ENCODE measurements around the gene PKD2. TPM values are rescaled to one million over a fixed set of nuclear protein-coding genes. Genes with fewer than 3 reads are reported as not detected.

The PKD2 gene
- total RNA-seq, 1 donor from 2014 or later = 40.4 TPM

DNA sequence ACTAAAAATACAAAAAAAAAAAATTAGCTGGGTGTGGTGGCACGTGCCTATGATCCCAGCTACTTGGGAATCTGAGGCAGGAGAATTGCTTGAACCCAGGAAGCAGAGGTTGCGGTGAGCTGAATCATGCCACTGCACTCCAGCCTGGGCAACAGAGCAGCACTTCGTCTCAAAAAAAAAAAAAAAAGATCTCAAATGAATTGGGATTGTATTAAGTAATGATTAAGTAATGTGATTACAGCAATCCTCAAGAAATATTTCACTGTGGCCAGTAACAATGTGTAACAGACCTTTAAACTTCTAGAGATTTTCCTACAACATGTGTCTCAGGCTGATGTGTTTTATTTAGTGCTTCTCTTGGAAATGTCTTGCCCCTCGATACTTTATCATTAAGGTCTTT lies 46.8 kb downstream of the PKD2 start:
- Histone ChIP-seq H3K27me3 (no peaks in the 10 kb centered on the region), H3K9me3 (ENCODE audit: low read depth) (no peaks in the 10 kb centered on the region), H4K20me1 (ENCODE audit: low read depth) (no peaks in the 10 kb centered on the region), H3K79me2 (ENCODE audit: low read depth) (no peaks in the 10 kb centered on the region), H3K4me2 (no peak overlapping the region), H3K27ac (no peak overlapping the region), H3K4me3 (no peak overlapping the region), H3K9ac (no peak overlapping the region), H3K36me3 (peaks cover 27% of the 10 kb centered on the region), H3F3A (ENCODE audit: low read depth) (no peaks in the 10 kb centered on the region), H3K4me1 (no peaks in the 10 kb centered on the region), H2AFZ (replicated peaks) (no peak overlapping the region)
- Mint-ChIP-seq H3K4me3 (no peak overlapping the region), H3K9me3 (no peaks in the 10 kb centered on the region), H3K27ac (no peak overlapping the region), H3K27me3 (ENCODE audit: insufficient read depth, low read depth) (no peaks in the 10 kb centered on the region), H3K36me3 (peaks cover 27% of the 10 kb centered on the region), H3K4me1 (no peaks in the 10 kb centered on the region)
- no peak for DNase-seq (ENCODE audit: low spot score)
- no peak for TF ChIP-seq EZH2 (IDR thresholded peaks at IDR 0.05)

- no peak overlapping the region for H3K4me3 Mint-ChIP-seq
- no peaks in the 10 kb centered on the region for H3K27me3 Mint-ChIP-seq (ENCODE audit: insufficient read depth, low read depth)
- H3K36me3 ChIP-seq = peaks cover 26% of the 10 kb centered on the region
- H2AFZ ChIP-seq (replicated peaks) = no peak overlapping the region
- no peak overlapping the region for H3K4me3 ChIP-seq
- peaks cover 33% of the 10 kb centered on the region for H3K36me3 Mint-ChIP-seq
- no peak for TF ChIP-seq EZH2phosphoT487 (IDR thresholded peaks at IDR 0.05)
- peak; percentile 58 for TF ChIP-seq CTCF (IDR thresholded peaks at IDR 0.05)
- no peak for TF ChIP-seq EZH2 (IDR thresholded peaks at IDR 0.05)
- no peaks in the 10 kb centered on the region for H3K4me1 Mint-ChIP-seq
- no peaks in the 10 kb centered on the region for H3K4me1 ChIP-seq
- H3K27me3 ChIP-seq = no peaks in the 10 kb centered on the region
- no peak overlapping the region for H3K9ac ChIP-seq
- peak; percentile 60 for DNase-seq (ENCODE audit: low spot score)
- H3K9me3 ChIP-seq (ENCODE audit: low read depth) = no peaks in the 10 kb centered on the region
- no peak overlapping the region for H3K4me2 ChIP-seq
- H3F3A ChIP-seq (ENCODE audit: low read depth) = no peaks in the 10 kb centered on the region
- no peak overlapping the region for H3K27ac Mint-ChIP-seq
- no peaks in the 10 kb centered on the region for H4K20me1 ChIP-seq (ENCODE audit: low read depth)
- no peak overlapping the region for H3K27ac ChIP-seq
- no peaks in the 10 kb centered on the region for H3K9me3 Mint-ChIP-seq
- H3K79me2 ChIP-seq (ENCODE audit: low read depth) = no peaks in the 10 kb centered on the region
Measured at GRCh38 chr4:88054901-88055300, 47.5 kb downstream of the PKD2 start.

DNA sequence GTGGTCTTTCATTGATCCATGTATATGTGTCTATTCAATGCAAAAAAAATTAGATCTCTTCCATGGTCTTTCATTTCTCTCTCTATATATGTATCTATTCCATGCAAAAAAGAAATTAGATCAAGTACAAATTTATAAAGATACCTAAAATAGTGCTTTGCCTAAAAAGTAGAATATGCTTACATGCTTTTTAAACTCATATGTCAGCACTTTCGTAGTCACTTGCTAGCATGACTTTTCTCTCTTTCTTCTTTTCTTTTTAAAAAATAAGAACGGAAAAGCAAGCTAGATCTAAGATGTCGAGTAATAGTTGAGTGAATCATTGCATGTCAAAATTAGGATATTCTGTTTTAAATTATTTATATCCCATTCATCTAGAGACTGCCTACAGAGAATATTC lies 50.9 kb downstream of the PKD2 start:
- H2AFZ ChIP-seq (replicated peaks) = no peak overlapping the region
- Mint-ChIP-seq H3K27me3 (ENCODE audit: insufficient read depth, low read depth) (no peaks in the 10 kb centered on the region), H3K4me1 (no peaks in the 10 kb centered on the region), H3K27ac (no peak overlapping the region), H3K36me3 (peaks cover 26% of the 10 kb centered on the region), H3K4me3 (no peak overlapping the region), H3K9me3 (no peaks in the 10 kb centered on the region)
- no peak overlapping the region for H3K27ac ChIP-seq
- DNase-seq (ENCODE audit: low spot score) = no peak
- no peaks in the 10 kb centered on the region for H3K79me2 ChIP-seq (ENCODE audit: low read depth)
- no peaks in the 10 kb centered on the region for H4K20me1 ChIP-seq (ENCODE audit: low read depth)
- H3K36me3 ChIP-seq = peaks cover 36% of the 10 kb centered on the region
- H3K4me2 ChIP-seq = no peak overlapping the region
- H3K4me3 ChIP-seq = no peak overlapping the region
- H3K4me1 ChIP-seq = no peaks in the 10 kb centered on the region
- TF ChIP-seq EZH2phosphoT487 (IDR thresholded peaks at IDR 0.05) (no peak), EZH2 (IDR thresholded peaks at IDR 0.05) (no peak), CTCF (IDR thresholded peaks at IDR 0.05) (no peak)
- no peak overlapping the region for H3K9ac ChIP-seq
- no peaks in the 10 kb centered on the region for H3K9me3 ChIP-seq (ENCODE audit: low read depth)
- H3K27me3 ChIP-seq = no peaks in the 10 kb centered on the region
- no peaks in the 10 kb centered on the region for H3F3A ChIP-seq (ENCODE audit: low read depth)

- Histone ChIP-seq H3K9ac (no peak overlapping the region), H3K79me2 (ENCODE audit: low read depth) (no peaks in the 10 kb centered on the region), H2AFZ (replicated peaks) (no peak overlapping the region), H3F3A (ENCODE audit: low read depth) (no peaks in the 10 kb centered on the region), H3K27me3 (no peaks in the 10 kb centered on the region), H3K4me2 (no peak overlapping the region), H4K20me1 (ENCODE audit: low read depth) (no peaks in the 10 kb centered on the region), H3K4me1 (no peaks in the 10 kb centered on the region), H3K9me3 (ENCODE audit: low read depth) (no peaks in the 10 kb centered on the region), H3K36me3 (peaks cover 36% of the 10 kb centered on the region), H3K27ac (no peak overlapping the region), H3K4me3 (no peak overlapping the region)
- no peak overlapping the region for H3K4me3 Mint-ChIP-seq
- H3K9me3 Mint-ChIP-seq = no peaks in the 10 kb centered on the region
- no peak for DNase-seq (ENCODE audit: low spot score)
- H3K27me3 Mint-ChIP-seq (ENCODE audit: insufficient read depth, low read depth) = no peaks in the 10 kb centered on the region
- no peak for TF ChIP-seq CTCF (IDR thresholded peaks at IDR 0.05)
- TF ChIP-seq EZH2phosphoT487 (IDR thresholded peaks at IDR 0.05) = no peak
- no peak for TF ChIP-seq EZH2 (IDR thresholded peaks at IDR 0.05)
- peaks cover 31% of the 10 kb centered on the region for H3K36me3 Mint-ChIP-seq
- H3K4me1 Mint-ChIP-seq = no peaks in the 10 kb centered on the region
- no peak overlapping the region for H3K27ac Mint-ChIP-seq
Measured at GRCh38 chr4:88059766-88060165, 52.3 kb downstream of the PKD2 start.

All from neural progenitor cell (in vitro differentiated cells).